HepG2 (cell line): ENCODE measurements around the gene TRIM23. TPM values are rescaled to one million over a fixed set of nuclear protein-coding genes. Genes with fewer than 3 reads are reported as not detected.

Source experiments
- ATF7-NPFF ChIP-seq: sonication (generic); formaldehyde crosslinking; IDR thresholded peaks from 2 replicates; pipeline ENCODE4 v1.8.1; 2023; ENCODE audit warnings: mild to moderate bottlenecking, low read depth, missing genetic modification reagents, moderate library complexity
- CEBPG ChIP-seq: IDR thresholded peaks from 2 replicates; pipeline ENCODE4 v1.6.1; 2016
- HOXA5 ChIP-seq: sonication (generic); formaldehyde crosslinking; IDR thresholded peaks from 2 replicates; pipeline ENCODE4 v1.4.0; 2020; ENCODE audit warnings: missing genetic modification reagents
- IRF1 ChIP-seq: sonication (generic); formaldehyde crosslinking; IDR thresholded peaks from 2 replicates; pipeline ENCODE4 v1.4.0; 2020; ENCODE audit warnings: low read depth, mild to moderate bottlenecking, missing genetic modification reagents
- MAX ChIP-seq: IDR thresholded peaks from 2 replicates; pipeline ENCODE4 v1.6.1; 2012; ENCODE audit warnings: inconsistent platforms
- MXI1 ChIP-seq: IDR thresholded peaks from 3 replicates; pipeline ENCODE4 v1.6.1; 2012; ENCODE audit warnings: low read depth, low read length, inconsistent platforms, borderline replicate concordance
- NRL ChIP-seq: sonication (generic); formaldehyde crosslinking; IDR thresholded peaks from 2 replicates; pipeline ENCODE4 v1.5.0; 2020; ENCODE audit warnings: missing genetic modification reagents, mild to moderate bottlenecking, moderate library complexity, borderline replicate concordance
- PAWR ChIP-seq: sonication (generic); formaldehyde crosslinking; IDR thresholded peaks from 2 replicates; pipeline ENCODE4 v1.4.0; 2020; ENCODE audit warnings: missing genetic modification reagents, mild to moderate bottlenecking, borderline replicate concordance
- RCOR2 ChIP-seq: IDR thresholded peaks from 2 replicates; pipeline ENCODE4 v1.6.1; 2016; ENCODE audit warnings: missing biosample characterization, missing genetic modification reagents
- REPIN1 ChIP-seq: sonication (generic); formaldehyde crosslinking; IDR thresholded peaks from 2 replicates; pipeline ENCODE4 v1.8.0; 2022; ENCODE audit warnings: missing genetic modification reagents, low read depth, mild to moderate bottlenecking, borderline replicate concordance
- RNF2 ChIP-seq: fragments of 450-650 bp; conservative IDR thresholded peaks from 2 replicates; pipeline ENCODE4 v1.6.1; 2016; ENCODE audit warnings: low read depth
- SYNCRIP ChIP-seq: fragments of 200-400 bp; formaldehyde crosslinking; IDR thresholded peaks from 2 replicates; pipeline ENCODE4 v1.6.1; 2018; ENCODE audit warnings: mild to moderate bottlenecking, low read depth, low read length; ENCODE audit not compliant: insufficient read depth
- ZFP82 ChIP-seq: sonication (generic); formaldehyde crosslinking; IDR thresholded peaks from 2 replicates; pipeline ENCODE4 v1.5.1; 2020; ENCODE audit warnings: mild to moderate bottlenecking, missing genetic modification reagents, borderline replicate concordance
- ZNF143 ChIP-seq: sonication (generic); formaldehyde crosslinking; IDR thresholded peaks from 2 replicates; pipeline ENCODE4 v1.4.0; 2020; ENCODE audit warnings: missing genetic modification reagents
- ZNF17 ChIP-seq: sonication (generic); formaldehyde crosslinking; IDR thresholded peaks from 2 replicates; pipeline ENCODE4 v1.5.0; 2020; ENCODE audit warnings: mild to moderate bottlenecking, missing genetic modification reagents
- ZNF431 ChIP-seq: sonication (generic); formaldehyde crosslinking; IDR thresholded peaks from 2 replicates; pipeline ENCODE4 v1.9.0; 2022; ENCODE audit warnings: missing genetic modification reagents, low read depth, mild to moderate bottlenecking, borderline replicate concordance
- ZNF710 ChIP-seq: sonication (generic); formaldehyde crosslinking; IDR thresholded peaks from 2 replicates; pipeline ENCODE4 v1.5.0; 2020; ENCODE audit warnings: mild to moderate bottlenecking, missing genetic modification reagents, borderline replicate concordance
- ZNF788 ChIP-seq: sonication (generic); formaldehyde crosslinking; IDR thresholded peaks from 2 replicates; pipeline ENCODE4 v1.5.0; 2020; ENCODE audit warnings: mild to moderate bottlenecking, missing genetic modification reagents, borderline replicate concordance
- polyA plus RNA-seq, 8 experiments: library from polyadenylated mRNA; depleted of rRNA in 3 of 8; stranded (reverse) in 7 of 8; unstranded in 1 of 8; fragments of >200 nt; fragmentation: Illumina TruSeq in 4 of 8; extraction: Trizol in 4 of 8; gene quantifications; 2 replicates each; pipeline versions ENCODE4 v1.2.1 to v1.2.3, GENCODE V29; 2011 to 2016; ENCODE audit warnings: low read depth in 4 of 8, missing spikeins in 1 of 8, mixed read lengths in 1 of 8; ENCODE audit not compliant: insufficient read depth in 1 of 8
- total RNA-seq, 5 experiments: library from RNA; depleted of rRNA; stranded (reverse); fragments of >200 nt; fragmentation: Illumina TruSeq; extraction: Trizol; gene quantifications; 2 replicates each; pipeline ENCODE4 v1.2.3, GENCODE V29; 2016; ENCODE audit warnings: low read depth in 1 of 5
- TF ChIP-seq, protein P1 (sequence below), 2 experiments: sonication (generic) in 1 of 2; formaldehyde crosslinking in 1 of 2; IDR thresholded peaks; 2 replicates each; pipeline versions ENCODE4 v1.4.0 to v1.6.1; 2016 to 2020; ENCODE audit warnings: borderline replicate concordance in 1 of 2, low read depth in 1 of 2, mild to moderate bottlenecking in 1 of 2, missing genetic modification reagents in 1 of 2
- TF ChIP-seq, protein P2 (sequence below): IDR thresholded peaks from 2 replicates; pipeline ENCODE4 v1.6.1; 2018; ENCODE audit warnings: missing genetic modification reagents

TRIM23 gene
- total and polyA plus RNA-seq, 2 of the 13 experiments (the other 11 are each of a cell fraction or from before 2014, with no cell fraction given): 4.6 to 11.4 TPM

DNA sequence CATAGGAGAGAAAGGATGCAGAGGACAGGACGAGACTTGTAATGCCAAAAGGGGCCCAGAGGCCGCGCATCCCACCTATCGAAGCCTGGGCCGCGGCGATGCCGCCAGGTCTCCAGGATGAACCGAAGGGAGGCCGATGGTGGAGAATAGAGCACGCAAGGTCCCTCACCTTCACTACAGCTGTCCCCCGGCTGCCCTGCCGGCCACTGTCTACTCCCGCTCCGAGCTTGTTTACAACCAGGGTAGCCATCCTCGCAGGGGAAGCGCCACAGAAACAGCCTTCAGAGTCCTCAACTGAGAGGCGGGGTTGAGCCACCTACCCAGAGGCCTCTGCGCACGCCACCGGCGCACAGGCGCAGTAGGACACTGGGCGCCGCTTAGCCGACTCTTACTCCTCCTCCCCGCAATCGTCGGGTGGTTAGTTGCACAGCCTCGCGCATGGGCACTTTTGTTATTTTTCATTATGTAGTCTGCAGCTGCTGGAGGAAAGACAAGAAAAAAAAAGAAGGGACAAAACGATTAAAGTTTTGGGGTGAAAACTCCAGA lies at the start of gene TRIM23 (continued):
- TF ChIP-seq, protein P1, sequence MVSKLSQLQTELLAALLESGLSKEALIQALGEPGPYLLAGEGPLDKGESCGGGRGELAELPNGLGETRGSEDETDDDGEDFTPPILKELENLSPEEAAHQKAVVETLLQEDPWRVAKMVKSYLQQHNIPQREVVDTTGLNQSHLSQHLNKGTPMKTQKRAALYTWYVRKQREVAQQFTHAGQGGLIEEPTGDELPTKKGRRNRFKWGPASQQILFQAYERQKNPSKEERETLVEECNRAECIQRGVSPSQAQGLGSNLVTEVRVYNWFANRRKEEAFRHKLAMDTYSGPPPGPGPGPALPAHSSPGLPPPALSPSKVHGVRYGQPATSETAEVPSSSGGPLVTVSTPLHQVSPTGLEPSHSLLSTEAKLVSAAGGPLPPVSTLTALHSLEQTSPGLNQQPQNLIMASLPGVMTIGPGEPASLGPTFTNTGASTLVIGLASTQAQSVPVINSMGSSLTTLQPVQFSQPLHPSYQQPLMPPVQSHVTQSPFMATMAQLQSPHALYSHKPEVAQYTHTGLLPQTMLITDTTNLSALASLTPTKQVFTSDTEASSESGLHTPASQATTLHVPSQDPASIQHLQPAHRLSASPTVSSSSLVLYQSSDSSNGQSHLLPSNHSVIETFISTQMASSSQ (IDR thresholded peaks at IDR 0.05; ENCODE audit: low read depth): no peak
- TF ChIP-seq, protein P1 (CRISPR knock-in tag; IDR thresholded peaks at IDR 0.05; ENCODE audit: borderline replicate concordance): 0 out of 2 replicates have a peak, but pooled peaks have one; percentile 30
- TF ChIP-seq ZNF788 (CRISPR knock-in tag) (no peak), RCOR2 (no peak), ZNF143 (CRISPR knock-in tag) (peak; percentile 85), NRL (CRISPR knock-in tag) (peak; percentile 66; the same call in 1 of the 2 replicates), SYNCRIP (no peak), MAX (peak; percentile 74), ZNF431 (CRISPR knock-in tag) (0 out of 2 replicates have a peak, but pooled peaks have one; percentile 55), MXI1 (peak; percentile 53; the same call in 1 of the 3 replicates), HOXA5 (CRISPR knock-in tag) (0 out of 2 replicates have a peak, but pooled peaks have one; percentile 12), IRF1 (CRISPR knock-in tag) (no peak), ZNF17 (CRISPR knock-in tag) (no peak), REPIN1 (CRISPR knock-in tag) (0 out of 2 replicates have a peak, but pooled peaks have one; percentile 36), ZNF710 (no peak; the same call in 1 of the 2 replicates), CEBPG (CRISPR knock-in tag) (peak; percentile 3; the same call in 1 of the 2 replicates), RNF2 (0 out of 2 replicates have a peak, but pooled peaks have one; percentile 67), ATF7-NPFF (no peak), PAWR (CRISPR knock-in tag) (peak; percentile 45; the same call in 1 of the 2 replicates), ZFP82 (CRISPR knock-in tag) (peak; percentile 83; the same call in 1 of the 2 replicates)
- TF ChIP-seq, protein P2, sequence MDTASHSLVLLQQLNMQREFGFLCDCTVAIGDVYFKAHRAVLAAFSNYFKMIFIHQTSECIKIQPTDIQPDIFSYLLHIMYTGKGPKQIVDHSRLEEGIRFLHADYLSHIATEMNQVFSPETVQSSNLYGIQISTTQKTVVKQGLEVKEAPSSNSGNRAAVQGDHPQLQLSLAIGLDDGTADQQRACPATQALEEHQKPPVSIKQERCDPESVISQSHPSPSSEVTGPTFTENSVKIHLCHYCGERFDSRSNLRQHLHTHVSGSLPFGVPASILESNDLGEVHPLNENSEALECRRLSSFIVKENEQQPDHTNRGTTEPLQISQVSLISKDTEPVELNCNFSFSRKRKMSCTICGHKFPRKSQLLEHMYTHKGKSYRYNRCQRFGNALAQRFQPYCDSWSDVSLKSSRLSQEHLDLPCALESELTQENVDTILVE: no peak
